Measurements from ENCODE around the gene TM7SF2. TPM values are rescaled to one million over a fixed set of nuclear protein-coding genes. Genes with fewer than 3 reads are reported as not detected.

Gene TM7SF2
- total and polyA plus RNA-seq, 2 of the 13 experiments (the other 11 are each of a cell fraction or from before 2014, with no cell fraction given): 56.0 to 66.9 TPM

DNA sequence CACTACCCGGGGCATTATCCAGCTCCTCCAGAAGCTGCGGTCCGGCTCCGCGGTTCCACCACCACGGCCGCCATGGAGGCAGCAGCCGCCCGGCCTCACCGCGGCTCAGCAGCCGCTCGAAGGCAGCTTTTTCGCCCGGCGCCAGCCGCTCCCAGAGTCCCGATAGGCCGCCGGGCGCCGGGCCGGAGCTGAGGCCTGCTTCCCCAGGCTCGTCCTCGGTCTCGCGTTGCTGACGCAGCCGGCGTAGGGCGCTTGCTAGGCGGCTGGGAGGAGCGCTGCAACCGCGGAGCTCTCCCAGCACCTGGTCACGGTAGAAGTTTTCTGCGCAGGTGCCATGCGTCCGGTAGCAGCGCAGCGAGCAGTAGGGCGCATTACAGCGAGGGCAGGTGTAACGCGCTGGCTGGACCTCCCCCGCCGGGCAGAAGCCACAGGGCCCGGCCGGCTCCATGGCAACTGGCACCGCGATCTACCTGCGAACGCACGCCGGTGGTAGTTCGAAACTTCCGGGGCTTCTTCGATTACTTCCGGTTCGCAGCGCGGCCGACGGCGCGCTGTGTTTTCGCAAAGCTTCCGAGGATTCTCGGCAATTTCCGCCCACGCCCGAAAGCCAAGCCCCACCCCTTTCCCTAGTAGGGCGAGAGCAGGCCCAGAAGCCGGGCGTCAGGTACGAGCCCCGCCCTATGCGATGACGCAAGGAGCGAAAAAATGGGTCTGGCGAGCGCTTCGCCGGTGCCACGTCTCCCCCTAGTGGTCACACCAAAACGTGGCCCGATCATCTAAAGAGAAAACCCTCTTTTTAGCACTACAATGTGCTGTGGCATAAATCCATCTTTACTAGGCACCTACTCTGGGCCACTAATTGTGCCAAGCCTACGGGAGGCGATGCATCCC is 5.8 kb downstream of the TM7SF2 start, which contains the start of gene ZNHIT2 (continued):
- TF ChIP-seq ZNF224 (CRISPR knock-in tag; IDR thresholded peaks at IDR 0.05): no peak; the same call in 1 of the 2 replicates
- TF ChIP-seq, protein P1, sequence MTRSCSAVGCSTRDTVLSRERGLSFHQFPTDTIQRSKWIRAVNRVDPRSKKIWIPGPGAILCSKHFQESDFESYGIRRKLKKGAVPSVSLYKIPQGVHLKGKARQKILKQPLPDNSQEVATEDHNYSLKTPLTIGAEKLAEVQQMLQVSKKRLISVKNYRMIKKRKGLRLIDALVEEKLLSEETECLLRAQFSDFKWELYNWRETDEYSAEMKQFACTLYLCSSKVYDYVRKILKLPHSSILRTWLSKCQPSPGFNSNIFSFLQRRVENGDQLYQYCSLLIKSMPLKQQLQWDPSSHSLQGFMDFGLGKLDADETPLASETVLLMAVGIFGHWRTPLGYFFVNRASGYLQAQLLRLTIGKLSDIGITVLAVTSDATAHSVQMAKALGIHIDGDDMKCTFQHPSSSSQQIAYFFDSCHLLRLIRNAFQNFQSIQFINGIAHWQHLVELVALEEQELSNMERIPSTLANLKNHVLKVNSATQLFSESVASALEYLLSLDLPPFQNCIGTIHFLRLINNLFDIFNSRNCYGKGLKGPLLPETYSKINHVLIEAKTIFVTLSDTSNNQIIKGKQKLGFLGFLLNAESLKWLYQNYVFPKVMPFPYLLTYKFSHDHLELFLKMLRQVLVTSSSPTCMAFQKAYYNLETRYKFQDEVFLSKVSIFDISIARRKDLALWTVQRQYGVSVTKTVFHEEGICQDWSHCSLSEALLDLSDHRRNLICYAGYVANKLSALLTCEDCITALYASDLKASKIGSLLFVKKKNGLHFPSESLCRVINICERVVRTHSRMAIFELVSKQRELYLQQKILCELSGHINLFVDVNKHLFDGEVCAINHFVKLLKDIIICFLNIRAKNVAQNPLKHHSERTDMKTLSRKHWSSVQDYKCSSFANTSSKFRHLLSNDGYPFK (CRISPR knock-in tag; IDR thresholded peaks at IDR 0.05; ENCODE audit: borderline replicate concordance): peak; percentile 94
- no peak for TF ChIP-seq ZNF180 (CRISPR knock-in tag; IDR thresholded peaks at IDR 0.05; ENCODE audit: borderline replicate concordance, low read depth)
- TF ChIP-seq ZNF766 (CRISPR knock-in tag; IDR thresholded peaks at IDR 0.05; ENCODE audit: borderline replicate concordance): no peak
- no peak; the same call in 1 of the 2 replicates for TF ChIP-seq NFKB2 (CRISPR knock-in tag; IDR thresholded peaks at IDR 0.05; ENCODE audit: borderline replicate concordance)
- no peak for TF ChIP-seq NKX3-1 (CRISPR knock-in tag; IDR thresholded peaks at IDR 0.05)
- TF ChIP-seq JDP2 (CRISPR knock-in tag; IDR thresholded peaks at IDR 0.05; ENCODE audit: borderline replicate concordance): no peak; the same call in 1 of the 2 replicates
- peak; percentile 98 for TF ChIP-seq CEBPG (CRISPR knock-in tag; IDR thresholded peaks at IDR 0.05)
- TF ChIP-seq, protein P2, sequence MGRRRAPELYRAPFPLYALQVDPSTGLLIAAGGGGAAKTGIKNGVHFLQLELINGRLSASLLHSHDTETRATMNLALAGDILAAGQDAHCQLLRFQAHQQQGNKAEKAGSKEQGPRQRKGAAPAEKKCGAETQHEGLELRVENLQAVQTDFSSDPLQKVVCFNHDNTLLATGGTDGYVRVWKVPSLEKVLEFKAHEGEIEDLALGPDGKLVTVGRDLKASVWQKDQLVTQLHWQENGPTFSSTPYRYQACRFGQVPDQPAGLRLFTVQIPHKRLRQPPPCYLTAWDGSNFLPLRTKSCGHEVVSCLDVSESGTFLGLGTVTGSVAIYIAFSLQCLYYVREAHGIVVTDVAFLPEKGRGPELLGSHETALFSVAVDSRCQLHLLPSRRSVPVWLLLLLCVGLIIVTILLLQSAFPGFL (CRISPR knock-in tag; IDR thresholded peaks at IDR 0.05): no peak
- peak; percentile 86 for TF ChIP-seq ZNF431 (CRISPR knock-in tag; IDR thresholded peaks at IDR 0.05; ENCODE audit: borderline replicate concordance, low read depth)
- TF ChIP-seq SP1 (IDR thresholded peaks at IDR 0.05): no peak
- TF ChIP-seq SP1 (CRISPR knock-in tag; IDR thresholded peaks at IDR 0.05): peak; percentile 66; the same call in 1 of the 2 replicates
- no peak for TF ChIP-seq NR2F6 (IDR thresholded peaks at IDR 0.05)
- TF ChIP-seq NR2F6 (CRISPR knock-in tag; IDR thresholded peaks at IDR 0.05): peak; percentile 13; the same call in 1 of the 2 replicates
- TF ChIP-seq, protein P3, sequence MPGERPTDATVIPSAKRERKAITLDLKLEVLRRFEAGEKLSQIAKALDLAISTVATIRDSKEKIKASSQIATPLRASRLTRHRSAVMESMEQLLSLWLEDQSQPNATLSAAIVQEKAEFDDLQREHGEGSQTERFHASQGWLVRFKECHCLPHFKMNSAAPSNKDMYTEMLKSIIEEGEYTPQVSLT (CRISPR knock-in tag; IDR thresholded peaks at IDR 0.05; ENCODE audit: borderline replicate concordance, low read depth): 0 out of 2 replicates have a peak, but pooled peaks have one; percentile 46
- peak; percentile 92 for TF ChIP-seq GATAD1 (CRISPR knock-in tag; IDR thresholded peaks at IDR 0.05)
- peak; percentile 76 for TF ChIP-seq SMC3 (IDR thresholded peaks at IDR 0.05; ENCODE audit: low read length)
- TF ChIP-seq SOX13 (IDR thresholded peaks at IDR 0.05): no peak
- no peak for TF ChIP-seq SOX13 (CRISPR knock-in tag; conservative IDR thresholded peaks at IDR 0.05 in 1 of 2, IDR thresholded peaks at IDR 0.05 in 1 of 2)
- peak; percentile 46 for TF ChIP-seq RBM39 (IDR thresholded peaks at IDR 0.05; ENCODE audit: low read depth, low read length, poor library complexity, severe bottlenecking)
- TF ChIP-seq ZNF672 (CRISPR knock-in tag; IDR thresholded peaks at IDR 0.05): no peak
- peak; percentile 75 for TF ChIP-seq ZMYM4 (CRISPR knock-in tag; IDR thresholded peaks at IDR 0.05)
- peak; percentile 85 for TF ChIP-seq RFX3 (CRISPR knock-in tag; IDR thresholded peaks at IDR 0.05)
- TF ChIP-seq RFX5 (IDR thresholded peaks at IDR 0.05; ENCODE audit: low read depth, low read length): no peak; the same call in 1 of the 2 replicates
- no peak for TF ChIP-seq FOXP1 (IDR thresholded peaks at IDR 0.05)
- TF ChIP-seq FOXP1 (CRISPR knock-in tag; IDR thresholded peaks at IDR 0.05): no peak
- TF ChIP-seq PHB2 (IDR thresholded peaks at IDR 0.05; ENCODE audit: partially characterized antibody): no peak
- no peak for TF ChIP-seq RAD51 (IDR thresholded peaks at IDR 0.05; ENCODE audit: borderline replicate concordance)
- TF ChIP-seq SAFB2 (CRISPR knock-in tag; IDR thresholded peaks at IDR 0.05; ENCODE audit: borderline replicate concordance, low read depth): no peak; the same call in none of the 2 replicates
- peak; percentile 75 for TF ChIP-seq MEF2D (CRISPR knock-in tag; IDR thresholded peaks at IDR 0.05)

All from HepG2 (cell line).